Caco-2 (cell line): ENCODE measurements around the gene ATG16L2. TPM values are rescaled to one million over a fixed set of nuclear protein-coding genes. Genes with fewer than 3 reads are reported as not detected.

Experiments used
- BruUV-seq: library from RNA; stranded (reverse); fragments of 400-500 nt; replicated peaks from 2 replicates; lab custom pipeline; 2021; lab: Mats Ljungman, UMichigan
- CTCF ChIA-PET: fragments of 300-600 bp; sonication (Branson Sonifier 250); formaldehyde crosslinking; loops from one replicate; lab custom pipeline; 2022; ENCODE audit warnings: antibody characterized with exemption; lab: Charles Lee
- POLR2A ChIA-PET: fragments of 300-600 bp; sonication (Branson Sonifier 250); formaldehyde crosslinking; loops from one replicate; lab custom pipeline; 2022; ENCODE audit warnings: antibody characterized with exemption; lab: Charles Lee
- DNase-seq, 2 experiments: peaks; one replicate each; pipeline versions ENCODE4 v3.0.0 to v3.0.0-alpha.2; 2020 to 2022
- H3K27me3 ChIP-seq: replicated peaks from 2 replicates; pipeline ENCODE4 v1.6.0; 2011; ENCODE audit warnings: low read length; ENCODE audit not compliant: control insufficient read depth, insufficient read depth
- H3K36me3 ChIP-seq: 2 replicates; pipeline ENCODE4 v1.5.1; 2011; ENCODE audit warnings: low read length; ENCODE audit not compliant: control insufficient read depth, insufficient read depth
- H3K4me1 ChIP-seq: fragments of 250-450 bp; sonication (Bioruptor Pico); 2 replicates; pipeline ENCODE4 v1.5.1; 2020; ENCODE audit warnings: mild to moderate bottlenecking
- H3K4me3 ChIP-seq: 2 replicates; pipeline ENCODE4 v1.5.1; 2011; ENCODE audit warnings: low read depth, mild to moderate bottlenecking, control low read depth, low read length
- H3K9me3 ChIP-seq: fragments of 250-450 bp; sonication (Bioruptor Pico); 2 replicates; pipeline ENCODE4 v1.5.1; 2020; ENCODE audit warnings: mild to moderate bottlenecking, moderate library complexity
- H3K27ac Mint-ChIP-seq: one replicate; pipeline ENCODE4 v1.8.0; 2022; ENCODE audit warnings: mixed read lengths; ENCODE audit not compliant: unreplicated experiment
- H3K27me3 Mint-ChIP-seq: one replicate; pipeline ENCODE4 v1.8.0; 2022; ENCODE audit warnings: mixed read lengths; ENCODE audit not compliant: insufficient read depth, unreplicated experiment
- H3K36me3 Mint-ChIP-seq: one replicate; pipeline ENCODE4 v1.8.0; 2022; ENCODE audit warnings: mild to moderate bottlenecking, mixed read lengths; ENCODE audit not compliant: insufficient read depth, unreplicated experiment
- H3K4me1 Mint-ChIP-seq: one replicate; pipeline ENCODE4 v1.8.0; 2022; ENCODE audit warnings: low read depth, mixed read lengths; ENCODE audit not compliant: unreplicated experiment
- H3K4me3 Mint-ChIP-seq: one replicate; pipeline ENCODE4 v1.8.0; 2022; ENCODE audit warnings: mild to moderate bottlenecking, moderate library complexity, mixed read lengths; ENCODE audit not compliant: unreplicated experiment
- H3K9me3 Mint-ChIP-seq: one replicate; pipeline ENCODE4 v1.8.0; 2022; ENCODE audit warnings: mixed read lengths; ENCODE audit not compliant: unreplicated experiment
- intact Hi-C: fragments of 100-400 bp; cut with micrococcal nuclease; formaldehyde crosslinking; loops from one replicate; pipeline ENCODE4 v1.10.0; 2022; ENCODE audit not compliant: unreplicated experiment
- total RNA-seq: library from RNA; stranded (reverse); gene quantifications from 2 replicates; pipeline ENCODE4 v1.2.3, GENCODE V29; 2022
- TF ChIP-seq, protein P1 (sequence below), 2 experiments: fragments of 200-600 bp in 1 of 2; IDR thresholded peaks; 1 replicate in 1 of 2; 2 replicates in 1 of 2; pipeline versions ENCODE4 v1.5.1 to v1.8.0; 2011 to 2022; ENCODE audit warnings: antibody characterized with exemption in 1 of 2, control low read depth in 1 of 2, inconsistent platforms in 1 of 2, low read depth in 1 of 2, low read length in 1 of 2, mild to moderate bottlenecking in 1 of 2, moderate library complexity in 1 of 2; ENCODE audit not compliant: insufficient read depth in 1 of 2, severe bottlenecking in 1 of 2, unreplicated experiment in 1 of 2

Gene ATG16L2
- total RNA-seq, 1 experiment from 2014 or later: 19.3 TPM

DNA sequence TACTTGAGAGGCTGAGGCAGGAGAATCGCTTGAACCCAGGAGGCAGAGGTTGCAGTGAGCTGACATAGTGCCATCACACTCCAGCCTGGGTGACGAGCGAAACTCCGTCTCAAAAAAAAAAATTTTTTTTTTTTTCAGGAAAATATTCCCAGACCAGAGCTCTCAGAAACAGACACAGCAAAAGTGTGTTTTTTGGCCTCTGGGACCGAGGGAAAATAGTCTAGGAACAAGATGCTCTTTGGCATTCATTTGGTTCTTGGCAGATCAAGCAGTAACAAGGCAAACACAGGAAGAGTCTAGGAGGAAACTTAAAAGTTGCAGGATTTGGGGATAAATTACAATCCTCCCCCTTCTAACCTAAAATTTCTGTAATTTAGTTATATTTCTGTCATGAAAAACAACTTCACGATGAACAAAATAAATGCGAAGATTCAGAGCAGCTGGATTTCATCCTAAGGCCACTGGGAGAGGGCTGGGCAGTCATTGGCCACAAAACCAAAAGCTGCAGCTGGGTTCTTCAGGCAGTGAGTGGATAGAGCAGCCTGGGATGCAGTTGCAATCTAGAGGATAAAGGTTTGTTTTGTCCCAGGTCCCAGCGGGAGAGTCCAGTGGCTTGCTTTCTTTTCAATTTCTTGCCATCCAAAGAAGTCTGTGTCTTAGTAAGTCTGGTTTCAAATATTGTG is 19.7 kb downstream of the ATG16L2 start:
- TF ChIP-seq, protein P1, sequence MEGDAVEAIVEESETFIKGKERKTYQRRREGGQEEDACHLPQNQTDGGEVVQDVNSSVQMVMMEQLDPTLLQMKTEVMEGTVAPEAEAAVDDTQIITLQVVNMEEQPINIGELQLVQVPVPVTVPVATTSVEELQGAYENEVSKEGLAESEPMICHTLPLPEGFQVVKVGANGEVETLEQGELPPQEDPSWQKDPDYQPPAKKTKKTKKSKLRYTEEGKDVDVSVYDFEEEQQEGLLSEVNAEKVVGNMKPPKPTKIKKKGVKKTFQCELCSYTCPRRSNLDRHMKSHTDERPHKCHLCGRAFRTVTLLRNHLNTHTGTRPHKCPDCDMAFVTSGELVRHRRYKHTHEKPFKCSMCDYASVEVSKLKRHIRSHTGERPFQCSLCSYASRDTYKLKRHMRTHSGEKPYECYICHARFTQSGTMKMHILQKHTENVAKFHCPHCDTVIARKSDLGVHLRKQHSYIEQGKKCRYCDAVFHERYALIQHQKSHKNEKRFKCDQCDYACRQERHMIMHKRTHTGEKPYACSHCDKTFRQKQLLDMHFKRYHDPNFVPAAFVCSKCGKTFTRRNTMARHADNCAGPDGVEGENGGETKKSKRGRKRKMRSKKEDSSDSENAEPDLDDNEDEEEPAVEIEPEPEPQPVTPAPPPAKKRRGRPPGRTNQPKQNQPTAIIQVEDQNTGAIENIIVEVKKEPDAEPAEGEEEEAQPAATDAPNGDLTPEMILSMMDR (IDR thresholded peaks at IDR 0.05; ENCODE audit: insufficient read depth in 1 of 2, low read depth in 1 of 2, low read length in 1 of 2, severe bottlenecking in 1 of 2, unreplicated experiment in 1 of 2): no peak
- peaks cover 17% of the 10 kb centered on the region for H3K36me3 Mint-ChIP-seq
- H3K27me3 ChIP-seq: no peaks in the 10 kb centered on the region
- no peaks in the 10 kb centered on the region for H3K9me3 Mint-ChIP-seq
- POLR2A ChIA-PET: no interaction called here
- no peaks in the 10 kb centered on the region for H3K36me3 ChIP-seq
- no peaks in the 10 kb centered on the region for H3K9me3 ChIP-seq
- CTCF ChIA-PET: interaction anchor here (0.7 to 2.0 kb wide), 4 partner anchors 11 to 109 kb away, joined by 3 to 8 read pairs (median 3); partner anchors contain the start of gene STARD10
- H3K4me1 Mint-ChIP-seq: peaks cover 16% of the 10 kb centered on the region
- H3K27me3 Mint-ChIP-seq: no peaks in the 10 kb centered on the region
- H3K4me1 ChIP-seq: peaks cover 10% of the 10 kb centered on the region
- intact Hi-C loops: no loop called here
- no peak for DNase-seq
- no peak overlapping the region for H3K4me3 Mint-ChIP-seq
- H3K27ac Mint-ChIP-seq: no peak overlapping the region
- BruUV-seq: no TSS peak
- no peak overlapping the region for H3K4me3 ChIP-seq

DNA sequence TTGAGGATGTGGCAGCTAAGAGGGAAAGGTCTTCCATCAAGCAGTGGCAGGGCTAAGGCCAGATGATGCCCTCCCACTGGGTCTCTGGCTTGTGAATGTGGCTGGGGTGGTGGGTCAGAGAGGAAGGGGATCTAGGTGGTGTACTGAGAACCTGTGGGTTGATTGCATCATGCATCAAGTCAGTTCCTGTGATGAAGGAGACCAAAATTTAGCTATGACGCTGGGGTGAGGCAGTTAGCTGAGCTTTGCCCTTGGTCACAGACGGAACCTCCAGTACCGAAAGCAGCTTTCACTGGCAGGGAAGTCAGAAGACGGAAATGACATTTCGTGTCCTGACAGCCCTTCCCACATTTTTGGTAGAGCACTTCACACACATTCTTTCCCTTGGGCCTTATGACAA is 20.7 kb downstream of the ATG16L2 start:
- no peaks in the 10 kb centered on the region for H3K36me3 ChIP-seq
- ChIA-PET POLR2A (no interaction called here), CTCF (interaction anchor here (0.6 to 2.0 kb wide), 6 partner anchors 10 to 438 kb away, joined by 3 to 8 read pairs (median 3); no protein-coding TSS in a partner anchor)
- H3K4me3 Mint-ChIP-seq: no peak overlapping the region
- H3K27ac Mint-ChIP-seq: no peak overlapping the region
- H3K36me3 Mint-ChIP-seq: peaks cover 11% of the 10 kb centered on the region
- H3K4me1 ChIP-seq: peaks cover 10% of the 10 kb centered on the region
- no peak overlapping the region for H3K4me3 ChIP-seq
- no TSS peak for BruUV-seq
- DNase-seq: no peak
- no peaks in the 10 kb centered on the region for H3K9me3 Mint-ChIP-seq
- no peaks in the 10 kb centered on the region for H3K27me3 ChIP-seq
- H3K4me1 Mint-ChIP-seq: peaks cover 16% of the 10 kb centered on the region
- TF ChIP-seq, protein P1 (IDR thresholded peaks at IDR 0.05; ENCODE audit: insufficient read depth in 1 of 2, low read depth in 1 of 2, low read length in 1 of 2, severe bottlenecking in 1 of 2, unreplicated experiment in 1 of 2): no peak
- intact Hi-C loops: no loop called here
- H3K9me3 ChIP-seq: no peaks in the 10 kb centered on the region
- H3K27me3 Mint-ChIP-seq: no peaks in the 10 kb centered on the region

DNA sequence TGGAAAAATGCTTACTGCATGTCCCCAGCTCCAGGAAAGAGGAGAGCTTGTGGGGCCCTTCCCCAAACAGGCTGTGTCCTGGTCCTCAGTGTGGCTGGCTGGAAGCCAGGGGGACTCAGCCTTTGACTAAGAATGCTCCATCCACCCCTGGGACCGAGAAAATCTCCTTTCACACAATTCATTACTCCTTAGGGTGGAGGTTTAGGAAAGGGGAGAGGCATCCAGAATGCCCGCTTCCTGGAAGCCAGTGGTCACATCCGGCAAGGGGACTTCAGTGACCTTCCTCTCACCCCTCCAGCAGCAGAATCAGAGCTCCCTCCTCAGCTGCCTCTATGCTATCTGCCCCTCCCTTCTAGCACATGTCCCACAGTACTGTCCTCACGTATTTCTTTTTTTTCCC is 21.9 kb downstream of the ATG16L2 start:
- no peak for DNase-seq
- Histone ChIP-seq H3K36me3 (no peaks in the 10 kb centered on the region), H3K4me1 (peaks cover 10% of the 10 kb centered on the region), H3K4me3 (no peak overlapping the region), H3K27me3 (no peaks in the 10 kb centered on the region), H3K9me3 (no peaks in the 10 kb centered on the region)
- no peak overlapping the region for H3K4me3 Mint-ChIP-seq
- ChIA-PET POLR2A (no interaction called here), CTCF (interaction anchor here (0.7 to 0.8 kb wide), 2 partner anchors 364 to 400 kb away, joined by 3 to 6 read pairs; no protein-coding TSS in a partner anchor)
- no peak overlapping the region for H3K27ac Mint-ChIP-seq
- no peaks in the 10 kb centered on the region for H3K9me3 Mint-ChIP-seq
- intact Hi-C loops: no loop called here
- H3K27me3 Mint-ChIP-seq: no peaks in the 10 kb centered on the region
- TF ChIP-seq, protein P1 (IDR thresholded peaks at IDR 0.05; ENCODE audit: insufficient read depth in 1 of 2, low read depth in 1 of 2, low read length in 1 of 2, severe bottlenecking in 1 of 2, unreplicated experiment in 1 of 2): no peak
- peaks cover 11% of the 10 kb centered on the region for H3K36me3 Mint-ChIP-seq
- H3K4me1 Mint-ChIP-seq: peaks cover 16% of the 10 kb centered on the region
- BruUV-seq: no TSS peak
